CD4-positive, alpha-beta memory T cell (primary cell): ENCODE data around the gene WASL. TPM values are rescaled to one million over a fixed set of nuclear protein-coding genes. Genes with fewer than 3 reads are reported as not detected.

Experiments used
- CTCF ChIA-PET: fragments of 350-600 bp; sonication (Branson Sonifier 250); formaldehyde crosslinking; loops from one replicate; lab custom pipeline; 2021; ENCODE audit warnings: inconsistent platforms; ENCODE audit not compliant: partially characterized antibody; lab: Charles Lee
- POLR2A ChIA-PET: fragments of 350-600 bp; sonication (Branson Sonifier 250); formaldehyde crosslinking; loops from one replicate; lab custom pipeline; 2021; ENCODE audit not compliant: partially characterized antibody; lab: Charles Lee
- DNase-seq, 5 donors: peaks; one replicate each; pipeline versions ENCODE4 v3.0.0 to v3.0.0-alpha.2; 2020 to 2022; ENCODE audit warnings: mixed read lengths in 1 of 5
- H3K27ac ChIP-seq: one replicate; pipeline ENCODE4 v1.7.0; 2013; ENCODE audit warnings: low read depth, low read length
- H3K27me3 ChIP-seq: 2 replicates; pipeline ENCODE4 v1.7.0; 2013; ENCODE audit warnings: mild to moderate bottlenecking, low read length, moderate library complexity; ENCODE audit not compliant: insufficient read depth
- H3K36me3 ChIP-seq: 2 replicates; pipeline ENCODE4 v1.7.0; 2013; ENCODE audit warnings: mild to moderate bottlenecking, low read length, moderate library complexity; ENCODE audit not compliant: insufficient read depth
- H3K4me1 ChIP-seq: 2 replicates; pipeline ENCODE4 v1.7.0; 2013; ENCODE audit warnings: mild to moderate bottlenecking, low read length, moderate library complexity; ENCODE audit not compliant: insufficient read depth
- H3K4me3 ChIP-seq, 2 donors: one replicate each; pipeline ENCODE4 v1.7.0; 2013; ENCODE audit warnings: low read length in 2 of 2, mild to moderate bottlenecking in 1 of 2
- H3K9me3 ChIP-seq, 2 donors: one replicate each; pipeline ENCODE4 v1.7.0; 2013; ENCODE audit warnings: low read length in 2 of 2, control low read depth in 1 of 2; ENCODE audit not compliant: control insufficient read depth in 1 of 2
- H3K27ac Mint-ChIP-seq, 7 donors: one replicate each; pipeline ENCODE4 v1.8.0; 2020 to 2021; ENCODE audit warnings: mixed read lengths in 7 of 7, mild to moderate bottlenecking in 6 of 7, inconsistent platforms in 3 of 7, moderate library complexity in 3 of 7
- H3K27me3 Mint-ChIP-seq, 2 donors: one replicate each; pipeline ENCODE4 v1.8.0; 2020 to 2021; ENCODE audit warnings: mixed read lengths in 2 of 2
- H3K36me3 Mint-ChIP-seq, 2 donors: one replicate each; pipeline ENCODE4 v1.8.0; 2020 to 2021; ENCODE audit warnings: mixed read lengths in 2 of 2, inconsistent platforms in 1 of 2, mild to moderate bottlenecking in 1 of 2
- H3K4me1 Mint-ChIP-seq, 4 donors: one replicate each; pipeline ENCODE4 v1.8.0; 2020 to 2021; ENCODE audit warnings: mixed read lengths in 4 of 4, mild to moderate bottlenecking in 1 of 4
- H3K4me3 Mint-ChIP-seq, 8 donors: one replicate each; pipeline ENCODE4 v1.8.0; 2020 to 2021; ENCODE audit warnings: mixed read lengths in 8 of 8, mild to moderate bottlenecking in 7 of 8, moderate library complexity in 6 of 8, inconsistent platforms in 3 of 8
- H3K9me3 Mint-ChIP-seq, 8 donors: one replicate each; pipeline ENCODE4 v1.8.0; 2020 to 2021; ENCODE audit warnings: mixed read lengths in 8 of 8, mild to moderate bottlenecking in 5 of 8, inconsistent platforms in 3 of 8, moderate library complexity in 1 of 8
- intact Hi-C: fragments of 100-400 bp; cut with micrococcal nuclease; formaldehyde crosslinking; loops from one replicate; pipeline ENCODE4 v1.15.1; 2023
- polyA plus RNA-seq, 2 donors: library from polyadenylated mRNA; unstranded; fragments of 300-500 nt; fragmentation: Illumina TruSeq; gene quantifications; one replicate each; pipeline ENCODE4 v1.2.3, GENCODE V29; 2021
- total RNA-seq, 2 experiments: library from RNA; stranded (reverse); gene quantifications; one replicate each; pipeline ENCODE4 v1.2.3, GENCODE V29; 2021

WASL gene
- total and polyA plus RNA-seq, 4 experiments from 2014 or later: 1.9 to 13.5 (median 7.8) TPM

DNA sequence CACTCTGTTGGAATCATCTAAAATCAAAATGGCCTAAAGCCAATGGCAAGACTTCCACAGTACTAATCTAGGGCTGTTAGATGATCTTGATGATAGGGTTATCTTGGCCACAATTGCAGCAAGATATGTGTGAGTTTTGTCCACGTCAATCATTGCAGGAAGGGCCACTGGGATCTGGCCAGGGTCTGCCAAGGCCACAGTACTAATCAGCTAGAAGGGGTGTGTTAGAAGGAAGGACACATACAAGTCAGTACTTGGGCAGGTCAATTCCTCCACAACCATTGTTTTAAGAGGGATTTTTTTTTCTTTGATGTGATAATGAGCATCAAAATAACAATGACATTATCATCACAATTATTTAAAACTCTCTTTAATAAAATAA lies 91.5 kb downstream of the WASL start:
- Histone ChIP-seq H3K27ac (no peak overlapping the region), H3K9me3 (no peaks in the 10 kb centered on the region), H3K27me3 (no peaks in the 10 kb centered on the region), H3K4me3 (no peak overlapping the region), H3K4me1 (no peaks in the 10 kb centered on the region), H3K36me3 (no peaks in the 10 kb centered on the region)
- ChIA-PET CTCF (no interaction called here), POLR2A (no interaction called here)
- Mint-ChIP-seq H3K27ac (no peak overlapping the region), H3K9me3 (no peaks in the 10 kb centered on the region), H3K4me1 (no peaks in the 10 kb centered on the region), H3K4me3 (no peak overlapping the region), H3K36me3 (peaks cover 0 to 4% of the 10 kb centered on the region in 2 donors), H3K27me3 (peaks cover 2 to 16% of the 10 kb centered on the region in 2 donors)
- no peak for DNase-seq
- intact Hi-C loops: no loop called here

DNA sequence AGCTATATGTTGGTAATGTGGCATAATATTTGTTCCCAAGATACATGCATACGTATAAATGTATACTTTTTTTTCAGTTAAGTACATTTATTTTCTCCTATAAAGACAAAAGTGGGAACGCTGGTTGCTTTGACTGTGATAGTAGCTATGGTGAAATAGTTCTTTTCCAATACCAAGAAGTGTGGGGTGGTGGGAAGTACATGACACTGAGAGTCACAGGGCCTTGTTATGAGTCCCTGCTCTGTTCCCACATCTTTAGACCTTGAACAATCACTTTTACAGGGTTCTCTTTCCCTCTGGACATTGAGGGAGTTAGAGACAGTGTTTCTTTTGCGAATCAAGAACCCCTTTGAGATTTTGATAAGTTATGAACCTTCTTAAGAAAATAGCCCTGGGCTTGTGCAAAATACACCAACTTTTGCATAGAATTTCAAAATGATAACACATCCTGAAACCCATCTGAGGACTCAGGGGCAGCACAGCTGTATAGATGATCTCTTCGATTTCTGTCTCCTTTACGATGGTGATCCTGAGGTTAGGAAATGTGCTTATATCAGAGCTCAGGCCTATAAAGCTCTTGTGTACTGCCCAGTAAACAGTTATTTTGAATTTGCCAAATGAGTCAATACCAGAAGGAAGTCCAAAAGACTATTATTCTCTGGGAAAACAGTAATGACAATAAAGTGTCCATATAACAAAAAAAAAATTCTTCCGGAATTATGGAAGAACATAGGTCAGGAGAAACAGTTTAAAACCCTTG lies 92.1 kb downstream of the WASL start:
- Histone ChIP-seq H3K4me1 (no peaks in the 10 kb centered on the region), H3K4me3 (no peak overlapping the region), H3K36me3 (no peaks in the 10 kb centered on the region), H3K27ac (no peak overlapping the region), H3K27me3 (no peaks in the 10 kb centered on the region), H3K9me3 (no peaks in the 10 kb centered on the region)
- Mint-ChIP-seq H3K9me3 (no peaks in the 10 kb centered on the region), H3K4me3 (no peak overlapping the region), H3K36me3 (peaks cover 0 to 2% of the 10 kb centered on the region in 2 donors), H3K4me1 (no peaks in the 10 kb centered on the region), H3K27me3 (peaks cover 2 to 14% of the 10 kb centered on the region in 2 donors), H3K27ac (no peak overlapping the region)
- ChIA-PET POLR2A (no interaction called here), CTCF (interaction anchor here (1.1 kb wide), 1 partner anchor 32 kb away, joined by 3 read pairs; no protein-coding TSS in a partner anchor)
- intact Hi-C loops: no loop called here
- DNase-seq: no peak

DNA sequence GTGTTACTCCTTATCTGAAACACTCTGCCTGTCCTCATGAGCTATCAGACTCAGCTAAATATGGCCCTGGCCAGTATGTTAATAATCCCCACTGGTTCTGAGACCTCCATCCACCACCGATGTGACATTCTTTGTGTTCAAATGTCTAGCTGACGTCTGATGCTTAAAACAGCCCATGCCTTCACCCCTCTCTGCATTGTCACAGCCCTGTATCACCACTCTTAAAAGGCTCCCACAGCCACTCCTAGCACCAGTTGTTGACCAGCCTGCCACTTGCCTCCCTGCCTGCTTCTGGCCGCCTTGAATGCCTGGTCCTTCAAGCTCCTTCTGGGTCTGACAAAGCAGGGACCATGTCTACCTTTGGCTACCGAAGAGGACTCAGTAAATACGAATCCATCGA lies 93.2 kb downstream of the WASL start, which contains the start of gene LMOD2:
LMOD2 (plus strand) TSS at position 253 of the 400 bp plus-strand sequence; CDS start at position 351, 98 bp downstream.
- Histone ChIP-seq H3K36me3 (no peaks in the 10 kb centered on the region), H3K9me3 (no peaks in the 10 kb centered on the region), H3K27me3 (no peaks in the 10 kb centered on the region), H3K4me1 (no peaks in the 10 kb centered on the region), H3K4me3 (no peak within 1 kb of the TSS), H3K27ac (no peak within 1 kb of the TSS)
- Mint-ChIP-seq H3K4me3 (no peak within 1 kb of the TSS), H3K9me3 (no peaks in the 10 kb centered on the region), H3K36me3 (no peaks in the 10 kb centered on the region), H3K4me1 (no peaks in the 10 kb centered on the region), H3K27me3 (peaks cover 2 to 11% of the 10 kb centered on the region in 2 donors), H3K27ac (no peak within 1 kb of the TSS)
- CTCF ChIA-PET: interaction anchor here (0.6 to 1.9 kb wide), 3 partner anchors 11 to 165 kb away, joined by 3 to 4 read pairs (median 3); no protein-coding TSS in a partner anchor
- DNase-seq: no peak
- POLR2A ChIA-PET: no interaction called here
- intact Hi-C loops: no loop called here

DNA sequence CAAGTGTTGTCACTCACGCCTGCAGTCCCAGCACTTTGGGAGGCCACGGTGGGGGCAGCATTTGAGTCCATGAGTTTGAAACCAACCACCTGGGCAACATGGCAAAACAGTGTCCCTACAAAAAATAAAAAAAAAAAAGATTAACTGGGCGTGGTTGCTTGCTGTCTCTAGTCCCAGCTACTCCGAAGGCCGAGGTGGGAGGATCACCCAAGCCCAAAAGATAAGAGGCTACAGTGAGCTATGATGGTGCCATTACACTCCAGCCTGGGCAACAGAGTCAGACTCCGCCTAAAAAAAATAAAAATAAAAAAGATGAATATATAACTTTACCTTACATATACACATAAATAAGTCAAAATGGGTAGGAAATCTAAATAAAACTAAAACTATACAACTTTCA lies 95.6 kb downstream of the WASL start:
- H3K36me3 ChIP-seq: no peaks in the 10 kb centered on the region
- Mint-ChIP-seq H3K36me3 (no peaks in the 10 kb centered on the region), H3K4me1 (no peaks in the 10 kb centered on the region), H3K27ac (no peak overlapping the region), H3K9me3 (no peaks in the 10 kb centered on the region), H3K27me3 (peaks cover 2 to 9% of the 10 kb centered on the region in 2 donors), H3K4me3 (no peak overlapping the region)
- no peak overlapping the region for H3K27ac ChIP-seq
- H3K4me3 ChIP-seq: no peak overlapping the region
- CTCF ChIA-PET: interaction anchor here (0.9 kb wide), 1 partner anchor 10 kb away, joined by 3 read pairs; no protein-coding TSS in a partner anchor
- intact Hi-C loops: no loop called here
- no peak for DNase-seq
- no peaks in the 10 kb centered on the region for H3K27me3 ChIP-seq
- no peaks in the 10 kb centered on the region for H3K9me3 ChIP-seq
- POLR2A ChIA-PET: no interaction called here
- no peaks in the 10 kb centered on the region for H3K4me1 ChIP-seq

DNA sequence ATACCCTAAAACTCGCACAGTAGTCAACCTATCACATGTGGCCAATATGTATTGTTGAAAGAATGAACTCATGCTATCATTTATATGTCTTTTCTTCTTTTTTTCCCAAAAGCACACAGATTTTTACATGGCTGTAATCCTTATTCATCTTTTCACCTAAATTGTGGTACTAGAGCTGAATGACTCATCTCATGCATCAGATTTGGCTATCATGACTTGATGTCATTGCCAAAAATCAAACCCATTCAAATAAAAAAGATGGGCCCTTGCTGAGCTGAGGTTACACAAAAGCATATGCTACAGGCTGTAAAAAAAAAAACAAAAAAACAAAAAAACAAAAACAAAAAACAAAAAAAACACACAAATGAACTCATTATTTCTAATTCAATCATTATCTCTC lies 96.4 kb downstream of the WASL start:
- POLR2A ChIA-PET: no interaction called here
- intact Hi-C loops: no loop called here

DNA sequence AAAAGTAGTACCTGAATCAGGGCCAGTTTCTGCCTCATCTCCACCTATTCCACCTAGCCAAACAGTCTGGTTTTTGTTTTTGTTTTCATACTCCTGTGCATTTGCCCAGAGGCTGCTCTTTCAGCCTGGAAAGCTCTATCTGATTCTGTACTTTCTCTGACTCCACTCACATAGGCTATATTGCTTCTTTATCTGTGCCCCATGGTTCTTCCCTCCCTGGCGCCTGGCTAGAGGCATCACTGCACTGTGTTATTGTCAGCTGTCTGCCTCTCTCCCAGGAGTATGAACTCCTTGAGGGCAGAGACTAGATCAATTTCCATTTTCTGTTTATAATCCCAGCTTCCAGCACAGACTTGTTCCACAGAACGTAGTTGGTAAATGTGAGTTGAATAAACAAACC lies 98.2 kb downstream of the WASL start:
- Mint-ChIP-seq H3K27ac (no peak overlapping the region), H3K4me1 (no peaks in the 10 kb centered on the region), H3K36me3 (no peaks in the 10 kb centered on the region), H3K9me3 (no peaks in the 10 kb centered on the region), H3K4me3 (no peak overlapping the region), H3K27me3 (peaks cover 5 to 10% of the 10 kb centered on the region in 2 donors)
- H3K36me3 ChIP-seq: no peaks in the 10 kb centered on the region
- no peak overlapping the region for H3K27ac ChIP-seq
- no peak for DNase-seq
- no peaks in the 10 kb centered on the region for H3K4me1 ChIP-seq
- no peaks in the 10 kb centered on the region for H3K9me3 ChIP-seq
- no peaks in the 10 kb centered on the region for H3K27me3 ChIP-seq
- intact Hi-C loops: no loop called here
- H3K4me3 ChIP-seq: no peak overlapping the region
- ChIA-PET POLR2A (no interaction called here), CTCF (no interaction called here)

More for the DNA sequence above, 96.4 kb downstream of the WASL start:
- no peak overlapping the region for H3K27ac Mint-ChIP-seq
- Histone ChIP-seq H3K9me3 (no peaks in the 10 kb centered on the region), H3K4me3 (no peak overlapping the region), H3K27ac (no peak overlapping the region), H3K36me3 (no peaks in the 10 kb centered on the region), H3K27me3 (no peaks in the 10 kb centered on the region), H3K4me1 (no peaks in the 10 kb centered on the region)
- CTCF ChIA-PET: interaction anchor here (0.9 kb wide), 1 partner anchor 9 kb away, joined by 3 read pairs; no protein-coding TSS in a partner anchor
- H3K27me3 Mint-ChIP-seq: peaks cover 5 to 9% of the 10 kb centered on the region in 2 donors
- H3K4me1 Mint-ChIP-seq: no peaks in the 10 kb centered on the region
- no peak for DNase-seq
- no peaks in the 10 kb centered on the region for H3K9me3 Mint-ChIP-seq
- no peak overlapping the region for H3K4me3 Mint-ChIP-seq
- no peaks in the 10 kb centered on the region for H3K36me3 Mint-ChIP-seq

DNA sequence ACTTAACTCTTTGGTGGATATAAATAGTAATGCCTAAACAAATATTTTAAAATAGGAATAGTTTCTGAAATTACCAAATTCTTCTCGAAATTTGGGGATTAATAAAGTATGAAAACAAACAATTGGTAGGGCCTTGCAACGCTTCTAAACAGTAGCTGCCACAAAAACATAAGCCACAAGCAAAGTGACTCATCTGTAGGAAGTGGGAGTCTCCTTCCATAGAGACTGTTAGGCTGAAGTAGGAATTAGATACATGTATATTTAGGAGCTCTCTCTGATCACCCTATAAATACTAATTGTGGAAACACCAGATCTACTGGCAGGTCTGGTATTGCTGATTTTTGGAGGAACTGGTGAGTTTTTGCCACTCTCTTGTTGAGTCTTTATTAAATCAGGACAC lies 98.8 kb downstream of the WASL start:
- no peak for DNase-seq
- H3K4me3 ChIP-seq: no peak overlapping the region
- no peaks in the 10 kb centered on the region for H3K36me3 ChIP-seq
- H3K27me3 ChIP-seq: no peaks in the 10 kb centered on the region
- H3K36me3 Mint-ChIP-seq: no peaks in the 10 kb centered on the region
- no peak overlapping the region for H3K27ac ChIP-seq
- no peak overlapping the region for H3K4me3 Mint-ChIP-seq
- no peaks in the 10 kb centered on the region for H3K9me3 ChIP-seq
- ChIA-PET CTCF (no interaction called here), POLR2A (no interaction called here)
- H3K4me1 ChIP-seq: no peaks in the 10 kb centered on the region
- intact Hi-C loops: no loop called here
- peaks cover 5 to 9% of the 10 kb centered on the region in 2 donors for H3K27me3 Mint-ChIP-seq
- H3K4me1 Mint-ChIP-seq: no peaks in the 10 kb centered on the region
- no peak overlapping the region for H3K27ac Mint-ChIP-seq
- H3K9me3 Mint-ChIP-seq: no peaks in the 10 kb centered on the region
